Measurements from ENCODE around the gene NOSTRIN. TPM values are rescaled to one million over a fixed set of nuclear protein-coding genes. Genes with fewer than 3 reads are reported as not detected.
A peak's percentile ranks its signal among the peaks of the same experiment; 100 is the strongest.

NOSTRIN gene
- total RNA-seq, 2 donors from 2014 or later: 5.3 to 18.3 TPM

GRCh38 chr2:168773719-168774521, 28.5 kb upstream of the NOSTRIN start:
- Histone ChIP-seq H3K36me3 (no peaks in the 10 kb centered on the region), H3K27me3 (replicated peaks; ENCODE audit: insufficient read depth) (no peaks in the 10 kb centered on the region), H3K4me3 (no peak overlapping the region), H3K9me3 (peaks cover 4% of the 10 kb centered on the region), H3K27ac (no peak overlapping the region), H3K4me1 (ENCODE audit: control insufficient read depth in 1 of 2, low read depth in 2 of 2) (no peaks in the 10 kb centered on the region)
- TF ChIP-seq, protein P1, sequence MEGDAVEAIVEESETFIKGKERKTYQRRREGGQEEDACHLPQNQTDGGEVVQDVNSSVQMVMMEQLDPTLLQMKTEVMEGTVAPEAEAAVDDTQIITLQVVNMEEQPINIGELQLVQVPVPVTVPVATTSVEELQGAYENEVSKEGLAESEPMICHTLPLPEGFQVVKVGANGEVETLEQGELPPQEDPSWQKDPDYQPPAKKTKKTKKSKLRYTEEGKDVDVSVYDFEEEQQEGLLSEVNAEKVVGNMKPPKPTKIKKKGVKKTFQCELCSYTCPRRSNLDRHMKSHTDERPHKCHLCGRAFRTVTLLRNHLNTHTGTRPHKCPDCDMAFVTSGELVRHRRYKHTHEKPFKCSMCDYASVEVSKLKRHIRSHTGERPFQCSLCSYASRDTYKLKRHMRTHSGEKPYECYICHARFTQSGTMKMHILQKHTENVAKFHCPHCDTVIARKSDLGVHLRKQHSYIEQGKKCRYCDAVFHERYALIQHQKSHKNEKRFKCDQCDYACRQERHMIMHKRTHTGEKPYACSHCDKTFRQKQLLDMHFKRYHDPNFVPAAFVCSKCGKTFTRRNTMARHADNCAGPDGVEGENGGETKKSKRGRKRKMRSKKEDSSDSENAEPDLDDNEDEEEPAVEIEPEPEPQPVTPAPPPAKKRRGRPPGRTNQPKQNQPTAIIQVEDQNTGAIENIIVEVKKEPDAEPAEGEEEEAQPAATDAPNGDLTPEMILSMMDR (IDR thresholded peaks at IDR 0.05): peak; percentile 18
- ATAC-seq (ENCODE audit: insufficient number of reproducible peaks, low FRiP score, low read depth) (no peak), DNase-seq (ENCODE audit: low spot score) (no peak)

- no peak overlapping the region for H3K27ac ChIP-seq
- no peaks in the 10 kb centered on the region for H3K36me3 ChIP-seq
- H3K4me1 ChIP-seq (ENCODE audit: control insufficient read depth in 1 of 2, low read depth in 2 of 2): no peaks in the 10 kb centered on the region
- peaks cover 4% of the 10 kb centered on the region for H3K9me3 ChIP-seq
- no peak overlapping the region for H3K4me3 ChIP-seq
- DNase-seq (ENCODE audit: low spot score) (no peak), ATAC-seq (ENCODE audit: insufficient number of reproducible peaks, low FRiP score, low read depth) (no peak)
- TF ChIP-seq, protein P1 (IDR thresholded peaks at IDR 0.05): no peak
- H3K27me3 ChIP-seq (replicated peaks; ENCODE audit: insufficient read depth): no peaks in the 10 kb centered on the region
These were observed 26.6 kb upstream of the NOSTRIN start for GRCh38 chr2:168775837-168776236.

- no peak for DNase-seq (ENCODE audit: low spot score)
- H3K9me3 ChIP-seq: peaks cover 4% of the 10 kb centered on the region
- H3K4me3 ChIP-seq: no peak overlapping the region
- H3K27me3 ChIP-seq (replicated peaks; ENCODE audit: insufficient read depth): no peaks in the 10 kb centered on the region
- TF ChIP-seq, protein P1 (IDR thresholded peaks at IDR 0.05): no peak
- ATAC-seq (ENCODE audit: insufficient number of reproducible peaks, low FRiP score, low read depth): no peak
- no peaks in the 10 kb centered on the region for H3K4me1 ChIP-seq (ENCODE audit: control insufficient read depth in 1 of 2, low read depth in 2 of 2)
- no peaks in the 10 kb centered on the region for H3K36me3 ChIP-seq
- no peak overlapping the region for H3K27ac ChIP-seq
These were observed 21.8 kb upstream of the NOSTRIN start for GRCh38 chr2:168780669-168781071.

- Histone ChIP-seq H3K27ac (no peak overlapping the region), H3K4me1 (ENCODE audit: control insufficient read depth in 1 of 2, low read depth in 2 of 2) (no peaks in the 10 kb centered on the region), H3K36me3 (no peaks in the 10 kb centered on the region), H3K27me3 (replicated peaks; ENCODE audit: insufficient read depth) (no peaks in the 10 kb centered on the region), H3K9me3 (no peaks in the 10 kb centered on the region), H3K4me3 (no peak overlapping the region)
- no peak for ATAC-seq (ENCODE audit: insufficient number of reproducible peaks, low FRiP score, low read depth)
- DNase-seq (ENCODE audit: low spot score): no peak
- TF ChIP-seq, protein P1 (IDR thresholded peaks at IDR 0.05): no peak
These were observed 21.1 kb upstream of the NOSTRIN start for GRCh38 chr2:168781191-168781817.

- DNase-seq (ENCODE audit: low spot score) (no peak), ATAC-seq (ENCODE audit: insufficient number of reproducible peaks, low FRiP score, low read depth) (no peak)
- TF ChIP-seq, protein P1 (IDR thresholded peaks at IDR 0.05): no peak
- Histone ChIP-seq H3K36me3 (no peaks in the 10 kb centered on the region), H3K27ac (no peak overlapping the region), H3K27me3 (replicated peaks; ENCODE audit: insufficient read depth) (no peaks in the 10 kb centered on the region), H3K4me3 (no peak overlapping the region), H3K9me3 (no peaks in the 10 kb centered on the region), H3K4me1 (ENCODE audit: control insufficient read depth in 1 of 2, low read depth in 2 of 2) (no peaks in the 10 kb centered on the region)
These were observed 20.2 kb upstream of the NOSTRIN start for GRCh38 chr2:168782271-168782670.

Measured in thoracic aorta (tissue), 2 donors.